Measurements from ENCODE around the gene CRYBG2. TPM values are rescaled to one million over a fixed set of nuclear protein-coding genes. Genes with fewer than 3 reads are reported as not detected.

Gene CRYBG2
- total RNA-seq, 4 donors from 2014 or later = not detected

- H3K4me1 ChIP-seq = no peaks in the 10 kb centered on the region
- DNase-seq = no peak
- no peak overlapping the region for H3K4me3 ChIP-seq
- no peak for TF ChIP-seq POLR2A (IDR thresholded peaks at IDR 0.05)
- H3K27me3 ChIP-seq = no peaks in the 10 kb centered on the region
- no peak for ATAC-seq
- no peaks in the 10 kb centered on the region for H3K36me3 ChIP-seq
- H3K27ac ChIP-seq = no peak overlapping the region
- intact Hi-C loops (cut with DNase I; ENCODE audit: low total_unique reads) (no loop called here), in situ Hi-C loops (cut with MboI; ENCODE audit: low sequenced_read_pairs in 4 of 4) (no loop called here)
- H3K9me3 ChIP-seq = no peaks in the 10 kb centered on the region
Observed at GRCh38 chr1:26297791-26298124, 56.2 kb downstream of the CRYBG2 start.

DNA sequence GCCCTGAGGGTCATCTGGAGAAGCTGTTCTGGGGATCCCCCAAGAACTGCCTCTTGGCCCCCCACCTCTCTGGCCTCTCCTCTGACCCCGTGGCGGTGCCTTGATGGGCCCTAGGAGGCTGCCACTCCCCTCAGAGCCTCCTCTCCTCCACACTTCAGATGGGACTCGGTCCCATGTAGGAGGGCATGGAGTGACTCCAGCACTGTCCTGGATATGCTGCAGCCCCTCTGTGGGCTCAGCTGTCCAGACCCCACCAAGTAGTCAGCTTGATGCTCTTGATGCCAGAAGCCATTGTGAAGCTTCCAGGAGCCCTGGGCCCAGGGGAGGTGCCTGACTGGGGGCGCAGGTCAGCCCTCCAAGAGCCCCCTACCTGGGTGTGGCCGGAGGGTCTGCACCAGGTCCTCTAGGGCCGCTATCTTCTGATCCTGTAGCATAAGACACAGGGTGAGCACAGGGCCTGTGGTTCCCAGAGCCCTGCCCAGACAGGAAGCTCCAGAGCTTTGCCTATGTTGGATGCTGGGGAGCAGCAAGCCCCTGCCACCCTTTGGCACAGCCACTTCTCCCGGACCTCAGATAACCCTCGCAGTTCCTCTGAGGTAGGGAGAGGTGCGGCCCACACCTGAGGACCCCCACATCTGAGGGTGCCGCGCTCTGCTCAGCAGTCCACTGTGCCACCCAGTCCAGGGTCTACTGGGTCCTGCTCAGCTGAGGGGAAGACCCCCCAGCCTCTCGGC is 56.7 kb downstream of the CRYBG2 start:
- H3K27ac ChIP-seq = no peak overlapping the region
- intact Hi-C loops (cut with DNase I; ENCODE audit: low total_unique reads) = no loop called here
- TF ChIP-seq POLR2A (IDR thresholded peaks at IDR 0.05) (no peak), CTCF (IDR thresholded peaks at IDR 0.05 in 4 of 5, conservative IDR thresholded peaks at IDR 0.05 in 1 of 5) (no peak)
- no peaks in the 10 kb centered on the region for H3K4me1 ChIP-seq
- no peak overlapping the region for H3K4me3 ChIP-seq
- H3K9me3 ChIP-seq = no peaks in the 10 kb centered on the region
- ATAC-seq (no peak), DNase-seq (no peak)
- H3K27me3 ChIP-seq = no peaks in the 10 kb centered on the region
- no peaks in the 10 kb centered on the region for H3K36me3 ChIP-seq
- in situ Hi-C loops (cut with MboI; ENCODE audit: low sequenced_read_pairs in 4 of 4) = no loop called here

DNA sequence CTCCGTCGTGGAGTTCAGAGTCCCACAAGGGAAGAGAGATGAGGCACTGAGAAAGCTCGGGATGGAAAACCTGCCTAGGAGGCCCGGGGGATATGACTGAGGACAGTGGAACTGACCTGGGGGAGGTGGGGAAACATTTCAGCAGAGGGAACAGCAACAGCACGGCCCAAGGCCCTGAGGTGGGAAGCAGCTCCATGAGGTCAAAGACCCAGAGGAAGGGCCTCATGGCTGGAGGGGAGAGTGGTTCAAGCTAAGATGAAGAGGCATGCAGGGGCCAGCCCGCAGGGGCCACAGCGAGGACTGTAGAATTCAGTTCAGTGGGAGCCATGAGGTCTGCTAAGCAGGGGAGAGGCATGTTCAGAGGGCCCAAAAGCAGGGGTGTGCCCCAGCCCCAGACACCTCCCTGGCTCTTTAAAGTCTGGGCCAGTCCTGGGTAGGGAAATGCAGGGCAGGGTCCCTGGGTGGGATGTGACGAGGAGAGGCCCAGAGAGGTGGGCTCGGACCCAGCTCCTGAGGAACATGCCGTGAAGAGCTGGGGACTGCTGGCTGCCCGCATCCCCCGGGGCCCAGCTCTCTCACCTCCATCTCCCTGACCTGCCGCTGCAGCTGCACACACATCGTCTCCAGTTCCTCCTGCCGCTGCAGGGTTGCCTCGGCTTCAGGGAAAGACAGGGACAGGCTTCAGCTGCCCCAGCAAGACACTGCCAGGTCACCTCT is 57.4 kb downstream of the CRYBG2 start:
- Histone ChIP-seq H3K36me3 (no peaks in the 10 kb centered on the region), H3K4me3 (no peak overlapping the region), H3K27ac (no peak overlapping the region), H3K27me3 (no peaks in the 10 kb centered on the region), H3K9me3 (no peaks in the 10 kb centered on the region), H3K4me1 (no peaks in the 10 kb centered on the region)
- ATAC-seq (no peak), DNase-seq (no peak)
- TF ChIP-seq POLR2A (IDR thresholded peaks at IDR 0.05) (no peak), CTCF (IDR thresholded peaks at IDR 0.05 in 4 of 5, conservative IDR thresholded peaks at IDR 0.05 in 1 of 5) (no peak)
- in situ Hi-C loops (cut with MboI; ENCODE audit: low sequenced_read_pairs in 4 of 4) = no loop called here
- intact Hi-C loops (cut with DNase I; ENCODE audit: low total_unique reads) = no loop called here

- in situ Hi-C loops (cut with MboI; ENCODE audit: low sequenced_read_pairs in 4 of 4) = no loop called here
- peaks cover 0 to 3% of the 10 kb centered on the region in 2 donors for H3K4me1 ChIP-seq
- H3K27me3 ChIP-seq = no peaks in the 10 kb centered on the region
- H3K36me3 ChIP-seq = no peaks in the 10 kb centered on the region
- no peak overlapping the region for H3K4me3 ChIP-seq
- intact Hi-C loops (cut with DNase I; ENCODE audit: low total_unique reads) = no loop called here
- TF ChIP-seq POLR2A (IDR thresholded peaks at IDR 0.05) (no peak), CTCF (IDR thresholded peaks at IDR 0.05 in 4 of 5, conservative IDR thresholded peaks at IDR 0.05 in 1 of 5) (no peak)
- no peak for ATAC-seq
- no peak for DNase-seq
- H3K27ac ChIP-seq = no peak overlapping the region
- H3K9me3 ChIP-seq = no peaks in the 10 kb centered on the region
Observed at GRCh38 chr1:26295194-26296138, 58.5 kb downstream of the CRYBG2 start.

Measured in gastrocnemius medialis (tissue), 4 donors.